Testis (tissue), 3 donors: Measurements from ENCODE around the gene GRXCR2. TPM values are rescaled to one million over a fixed set of nuclear protein-coding genes. Genes with fewer than 3 reads are reported as not detected.
"Not testable (repeated sequence)": the region's sequence is repeated elsewhere in the genome, so short reads cannot be mapped to it uniquely, and the experiment has no call there.

Experiments used
- DNase-seq: peaks from one replicate; pipeline ENCODE4 v3.0.0-alpha.2; 2019
- H3K27ac ChIP-seq, 2 donors: fragments of 200-600 bp; sonication (generic); one replicate each; pipeline ENCODE4 v1.5.1; 2019
- H3K27me3 ChIP-seq: fragments of 200-600 bp; sonication (generic); one replicate; pipeline ENCODE4 v1.5.1; 2019
- H3K36me3 ChIP-seq: fragments of 200-600 bp; sonication (generic); one replicate; pipeline ENCODE4 v1.5.1; 2017; ENCODE audit warnings: low read depth; ENCODE audit errors: missing control alignments
- H3K4me1 ChIP-seq: fragments of 200-600 bp; sonication (generic); one replicate; pipeline ENCODE4 v1.5.1; 2019
- H3K4me3 ChIP-seq, 2 donors: fragments of 200-600 bp; sonication (generic); one replicate each; pipeline ENCODE4 v1.5.1; 2017 to 2019
- H3K9me3 ChIP-seq: fragments of 200-600 bp; sonication (generic); one replicate; pipeline ENCODE4 v1.5.1; 2017
- POLR2A ChIP-seq: fragments of 450-650 bp; IDR thresholded peaks from one replicate; pipeline ENCODE4 v1.6.1; 2017; ENCODE audit warnings: antibody characterized with exemption, mild to moderate bottlenecking, moderate library complexity
- WGBS, 2 donors: methylation state at CpG; one replicate each; pipeline ENCODE4 v1.1.5; 2018; 5-methylcytosine and 5-hydroxymethylcytosine counted together
- intact Hi-C: fragments of 100-400 bp; cut with DNase I; formaldehyde crosslinking; loops from one replicate; pipeline ENCODE4 v1.15.1; 2023; ENCODE audit warnings: low total_unique reads
- polyA plus RNA-seq: library from polyadenylated mRNA; stranded (reverse); fragments of 350-450 nt; fragmentation: Illumina TruSeq; extraction: RNeasy Lipid Tissue Mini Kit (QIAGEN cat#74804); gene quantifications from one replicate; pipeline ENCODE4 v1.2.3, GENCODE V29; 2014; ENCODE audit warnings: low read depth, low replicate concordance; ENCODE audit not compliant: insufficient read depth
- total RNA-seq, 2 donors: library from RNA; depleted of rRNA; stranded (reverse); fragments of >200 nt; gene quantifications; one replicate each; pipeline ENCODE4 v1.2.3, GENCODE V29; 2016
- TF ChIP-seq, protein P1 (sequence below), 3 experiments: fragments of 450-650 bp in 2 of 3; fragments of 200-600 bp in 1 of 3; sonication (generic) in 1 of 3; IDR thresholded peaks; one replicate each; pipeline ENCODE4 v1.5.1; 2016 to 2019; ENCODE audit warnings: antibody characterized with exemption in 3 of 3, mild to moderate bottlenecking in 2 of 3, moderate library complexity in 1 of 3

GRXCR2 gene
- total and polyA plus RNA-seq, 3 donors from 2014 or later: 0.31 to 0.99 TPM; not detected in 1

DNA sequence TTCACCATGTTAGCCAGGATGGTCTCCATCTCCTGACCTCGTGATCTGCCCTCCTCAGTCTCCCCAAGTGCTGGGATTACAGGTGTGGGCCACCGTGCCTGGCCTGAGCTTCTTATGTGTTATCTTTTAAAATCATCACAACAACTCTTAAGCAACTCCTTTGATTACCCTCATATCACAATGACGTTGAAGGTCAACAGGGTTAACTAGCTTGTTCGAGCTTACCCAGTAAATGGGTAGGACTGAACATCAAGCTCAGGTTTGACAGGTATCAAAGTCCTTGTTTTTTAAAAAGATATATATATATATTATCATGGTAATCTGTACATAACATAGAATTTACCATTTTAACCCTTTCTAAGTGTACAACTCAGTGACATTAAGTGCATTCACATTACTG lies 3.1 kb downstream of the GRXCR2 start:
- intact Hi-C loops: no loop called here
- TF ChIP-seq, protein P1, sequence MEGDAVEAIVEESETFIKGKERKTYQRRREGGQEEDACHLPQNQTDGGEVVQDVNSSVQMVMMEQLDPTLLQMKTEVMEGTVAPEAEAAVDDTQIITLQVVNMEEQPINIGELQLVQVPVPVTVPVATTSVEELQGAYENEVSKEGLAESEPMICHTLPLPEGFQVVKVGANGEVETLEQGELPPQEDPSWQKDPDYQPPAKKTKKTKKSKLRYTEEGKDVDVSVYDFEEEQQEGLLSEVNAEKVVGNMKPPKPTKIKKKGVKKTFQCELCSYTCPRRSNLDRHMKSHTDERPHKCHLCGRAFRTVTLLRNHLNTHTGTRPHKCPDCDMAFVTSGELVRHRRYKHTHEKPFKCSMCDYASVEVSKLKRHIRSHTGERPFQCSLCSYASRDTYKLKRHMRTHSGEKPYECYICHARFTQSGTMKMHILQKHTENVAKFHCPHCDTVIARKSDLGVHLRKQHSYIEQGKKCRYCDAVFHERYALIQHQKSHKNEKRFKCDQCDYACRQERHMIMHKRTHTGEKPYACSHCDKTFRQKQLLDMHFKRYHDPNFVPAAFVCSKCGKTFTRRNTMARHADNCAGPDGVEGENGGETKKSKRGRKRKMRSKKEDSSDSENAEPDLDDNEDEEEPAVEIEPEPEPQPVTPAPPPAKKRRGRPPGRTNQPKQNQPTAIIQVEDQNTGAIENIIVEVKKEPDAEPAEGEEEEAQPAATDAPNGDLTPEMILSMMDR (IDR thresholded peaks at IDR 0.05): no peak
- no peak for TF ChIP-seq POLR2A
- DNase-seq: no peak
- no peaks in the 10 kb centered on the region for H3K27me3 ChIP-seq
- H3K36me3 ChIP-seq: no peaks in the 10 kb centered on the region
- no peak overlapping the region for H3K4me3 ChIP-seq
- no peaks in the 10 kb centered on the region for H3K9me3 ChIP-seq
- H3K27ac ChIP-seq: no peak overlapping the region
- WGBS, 2 donors: 76 to 85% methylated on average over 4 of the region's 4 CpGs
- no peaks in the 10 kb centered on the region for H3K4me1 ChIP-seq

DNA sequence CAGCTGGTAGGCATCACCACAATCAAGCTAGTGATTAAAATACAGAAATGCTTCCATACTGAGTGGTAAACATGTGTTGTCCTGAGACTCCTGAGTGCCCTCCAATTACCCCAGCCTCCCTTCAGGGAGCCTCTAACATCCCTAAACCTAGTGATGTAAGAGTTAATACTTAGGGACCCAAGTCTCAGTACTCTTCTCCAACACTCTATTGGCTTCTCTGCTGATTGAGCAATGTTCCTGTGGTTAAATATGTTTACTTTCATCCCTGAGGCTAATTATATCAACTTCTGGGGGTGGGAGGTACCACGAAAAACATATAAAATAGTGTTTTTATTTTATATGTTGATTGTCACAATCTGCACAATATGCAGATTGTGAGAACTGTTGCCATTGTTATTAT lies 5.0 kb downstream of the GRXCR2 start:
- Histone ChIP-seq H3K9me3 (no peaks in the 10 kb centered on the region), H3K27ac (no peak overlapping the region), H3K27me3 (no peaks in the 10 kb centered on the region), H3K4me3 (no peak overlapping the region), H3K36me3 (no peaks in the 10 kb centered on the region), H3K4me1 (no peaks in the 10 kb centered on the region)
- TF ChIP-seq, protein P1 (IDR thresholded peaks at IDR 0.05): no peak
- no peak for TF ChIP-seq POLR2A
- intact Hi-C loops: no loop called here
- WGBS, 2 donors: 60 to 63% methylated on average over 1 of the region's 1 CpG
- no peak for DNase-seq

DNA sequence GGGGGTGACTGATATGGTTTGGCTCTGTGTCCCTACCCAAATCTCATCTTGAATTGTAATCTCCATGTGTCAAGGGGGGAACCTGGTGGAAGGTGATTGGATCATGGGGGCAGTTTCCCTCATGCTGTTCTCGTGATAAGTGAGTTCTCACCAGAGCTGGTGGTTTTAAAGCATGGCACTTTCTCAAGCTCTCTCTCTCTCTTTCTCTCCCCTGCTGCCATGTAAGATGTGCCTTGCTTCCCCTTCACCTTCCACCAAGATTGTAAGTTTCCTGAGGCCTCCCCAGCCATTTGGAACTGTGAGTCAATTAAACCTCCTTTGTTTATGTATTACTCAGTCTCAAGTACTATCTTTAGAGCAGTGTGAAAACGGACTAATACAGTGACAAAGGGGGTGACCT lies 8.4 kb downstream of the GRXCR2 start:
- H3K9me3 ChIP-seq, H3K27ac ChIP-seq, H3K36me3 ChIP-seq, DNase-seq, H3K4me1 ChIP-seq, H3K4me3 ChIP-seq, intact Hi-C loops, H3K27me3 ChIP-seq: not testable (repeated sequence)
- WGBS, 2 donors: 75 to 78% methylated on average over 2 of the region's 2 CpGs

DNA sequence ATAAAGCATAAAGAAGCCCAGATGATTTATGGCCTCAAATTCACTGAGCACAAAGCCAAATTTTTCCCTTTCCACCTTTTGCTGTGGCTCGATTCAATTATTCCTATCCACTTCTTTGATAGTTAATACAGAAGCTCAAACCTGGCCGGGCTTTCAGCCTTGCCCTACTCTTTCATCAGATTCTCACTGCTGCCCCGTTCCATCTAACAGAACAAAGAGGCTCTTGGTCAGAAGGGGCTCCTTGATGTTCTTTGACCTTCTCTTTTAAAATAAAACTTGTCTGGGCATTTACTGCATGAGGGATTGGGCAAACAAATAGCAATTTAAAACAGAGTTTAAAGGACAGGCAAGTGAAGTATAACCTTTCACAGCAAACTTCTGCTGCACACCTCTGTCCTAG lies 9.8 kb downstream of the GRXCR2 start:
- WGBS, 2 donors: 80 to 88% methylated on average over 3 of the region's 3 CpGs
- no peak for DNase-seq
- Histone ChIP-seq H3K4me1 (peaks cover 4% of the 10 kb centered on the region), H3K27ac (no peak overlapping the region), H3K27me3 (no peaks in the 10 kb centered on the region), H3K36me3 (no peaks in the 10 kb centered on the region), H3K9me3 (no peaks in the 10 kb centered on the region), H3K4me3 (no peak overlapping the region)
- intact Hi-C loops: no loop called here
- TF ChIP-seq POLR2A: no peak
- TF ChIP-seq, protein P1 (IDR thresholded peaks at IDR 0.05): no peak

DNA sequence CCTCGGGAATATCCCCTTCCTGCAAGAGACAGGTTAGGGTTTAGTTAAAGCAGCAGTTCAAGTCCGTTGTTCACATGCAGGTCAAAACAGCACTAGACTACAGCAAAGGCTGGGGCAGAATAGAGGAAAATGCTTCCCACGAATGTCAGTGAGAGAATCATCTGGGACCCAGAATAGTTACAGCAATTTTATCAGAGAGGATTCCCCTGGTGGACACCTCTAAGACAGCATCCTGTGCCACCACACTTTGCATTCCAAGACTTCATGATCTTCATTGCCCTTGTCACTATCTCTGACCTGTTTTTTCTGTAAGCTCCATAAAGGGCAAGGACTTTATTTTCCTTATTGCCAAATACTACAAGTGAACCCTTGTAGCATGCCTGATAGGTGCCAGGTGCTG lies 12.9 kb downstream of the GRXCR2 start:
- Histone ChIP-seq H3K27me3 (no peaks in the 10 kb centered on the region), H3K36me3 (no peaks in the 10 kb centered on the region), H3K4me1 (peaks cover 16% of the 10 kb centered on the region), H3K4me3 (no peak overlapping the region), H3K27ac (no peak overlapping the region), H3K9me3 (no peaks in the 10 kb centered on the region)
- 45 to 59% methylated on average over 3 of the region's 3 CpGs for WGBS, 2 donors
- TF ChIP-seq, protein P1 (IDR thresholded peaks at IDR 0.05): peak in 2 of 3 experiments; percentile 12 to 21
- TF ChIP-seq POLR2A: no peak
- no peak for DNase-seq
- intact Hi-C loops: no loop called here
